Left ventricle myocardium inferior (tissue), 1 donor: ENCODE data around the gene IL32. TPM values are rescaled to one million over a fixed set of nuclear protein-coding genes. Genes with fewer than 3 reads are reported as not detected.

Experiments used
- DNase-seq: peaks from one replicate; pipeline ENCODE4 v3.0.0-alpha.2; 2020
- H3K27ac ChIP-seq: fragments of 200-600 bp; replicated peaks from 2 replicates; pipeline ENCODE4 v1.8.0; 2021
- H3K27me3 ChIP-seq: fragments of 200-600 bp; 2 replicates; pipeline ENCODE4 v1.8.0; 2021; ENCODE audit warnings: low read depth
- H3K36me3 ChIP-seq: fragments of 200-600 bp; 2 replicates; pipeline ENCODE4 v1.8.0; 2021
- H3K4me1 ChIP-seq: fragments of 200-600 bp; 2 replicates; pipeline ENCODE4 v1.8.0; 2021
- H3K4me3 ChIP-seq: fragments of 200-600 bp; 2 replicates; pipeline ENCODE4 v1.8.0; 2021; ENCODE audit warnings: mild to moderate bottlenecking, moderate library complexity
- H3K9me3 ChIP-seq: fragments of 200-600 bp; replicated peaks from 2 replicates; pipeline ENCODE4 v1.8.0; 2021
- intact Hi-C: fragments of 100-400 bp; cut with micrococcal nuclease; formaldehyde crosslinking; loops from one replicate; pipeline ENCODE4 v1.11.0; 2022
- total RNA-seq: library from RNA; stranded (reverse); fragmentation: NEBNext Ultra II Directional; extraction: Animal tissue kit (Norgen Biotek cat#: 25700); gene quantifications from one replicate; pipeline ENCODE4 v1.2.1, GENCODE V29; 2021
- TF ChIP-seq, protein P1 (sequence below): fragments of 200-600 bp; IDR thresholded peaks from 2 replicates; pipeline ENCODE4 v1.8.0; 2021; ENCODE audit warnings: antibody characterized with exemption, mild to moderate bottlenecking, borderline replicate concordance
- donor health status: DM: no; HTN: yes; CAD: no; lungs with severe emphysema.

Gene IL32
- total RNA-seq, 1 donor from 2014 or later, result 36.3 TPM

DNA sequence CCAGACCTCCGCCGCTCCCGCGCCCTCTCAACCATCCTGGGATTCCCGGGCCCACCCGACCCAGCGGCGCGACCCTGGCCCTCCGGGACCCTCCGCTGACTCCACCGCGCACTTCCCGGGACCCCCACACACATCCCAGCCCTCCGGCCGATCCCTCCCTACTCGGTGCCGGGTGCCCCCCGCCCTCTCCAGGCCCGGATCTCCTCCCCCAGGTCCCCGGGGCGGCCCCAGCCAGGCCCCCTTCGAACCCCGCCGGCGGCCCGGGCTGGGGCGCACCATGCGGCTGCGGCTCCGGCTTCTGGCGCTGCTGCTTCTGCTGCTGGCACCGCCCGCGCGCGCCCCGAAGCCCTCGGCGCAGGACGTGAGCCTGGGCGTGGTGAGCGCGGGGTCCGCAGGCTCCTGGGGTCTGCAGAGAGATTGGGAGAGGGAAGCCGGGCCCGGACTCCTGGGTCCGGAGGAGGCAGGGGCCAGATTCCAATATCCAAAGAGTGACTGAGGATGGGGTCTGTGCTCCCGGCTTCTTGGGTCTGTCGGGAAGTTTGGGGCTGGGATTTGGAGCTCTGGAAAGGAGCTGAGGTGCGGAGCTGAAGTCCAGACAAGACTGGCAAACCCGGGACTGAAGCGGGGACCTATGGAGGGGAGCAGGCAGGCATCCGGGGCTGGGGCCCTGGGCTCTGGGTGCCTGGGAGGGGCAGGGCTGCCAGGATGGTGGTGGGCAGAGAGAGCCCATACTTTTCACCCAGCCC, 18.6 kb upstream of the IL32 start:
- H3K36me3 ChIP-seq, result no peaks in the 10 kb centered on the region
- H3K27ac ChIP-seq, result no peak overlapping the region
- TF ChIP-seq, protein P1, sequence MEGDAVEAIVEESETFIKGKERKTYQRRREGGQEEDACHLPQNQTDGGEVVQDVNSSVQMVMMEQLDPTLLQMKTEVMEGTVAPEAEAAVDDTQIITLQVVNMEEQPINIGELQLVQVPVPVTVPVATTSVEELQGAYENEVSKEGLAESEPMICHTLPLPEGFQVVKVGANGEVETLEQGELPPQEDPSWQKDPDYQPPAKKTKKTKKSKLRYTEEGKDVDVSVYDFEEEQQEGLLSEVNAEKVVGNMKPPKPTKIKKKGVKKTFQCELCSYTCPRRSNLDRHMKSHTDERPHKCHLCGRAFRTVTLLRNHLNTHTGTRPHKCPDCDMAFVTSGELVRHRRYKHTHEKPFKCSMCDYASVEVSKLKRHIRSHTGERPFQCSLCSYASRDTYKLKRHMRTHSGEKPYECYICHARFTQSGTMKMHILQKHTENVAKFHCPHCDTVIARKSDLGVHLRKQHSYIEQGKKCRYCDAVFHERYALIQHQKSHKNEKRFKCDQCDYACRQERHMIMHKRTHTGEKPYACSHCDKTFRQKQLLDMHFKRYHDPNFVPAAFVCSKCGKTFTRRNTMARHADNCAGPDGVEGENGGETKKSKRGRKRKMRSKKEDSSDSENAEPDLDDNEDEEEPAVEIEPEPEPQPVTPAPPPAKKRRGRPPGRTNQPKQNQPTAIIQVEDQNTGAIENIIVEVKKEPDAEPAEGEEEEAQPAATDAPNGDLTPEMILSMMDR, result no peak
- H3K27me3 ChIP-seq, result peaks cover 89% of the 10 kb centered on the region
- no peaks in the 10 kb centered on the region for H3K9me3 ChIP-seq
- peak overlapping the region; percentile 69 for H3K4me3 ChIP-seq
- no peak for DNase-seq
- peaks cover 22% of the 10 kb centered on the region for H3K4me1 ChIP-seq
- intact Hi-C loops, result no loop called here

DNA sequence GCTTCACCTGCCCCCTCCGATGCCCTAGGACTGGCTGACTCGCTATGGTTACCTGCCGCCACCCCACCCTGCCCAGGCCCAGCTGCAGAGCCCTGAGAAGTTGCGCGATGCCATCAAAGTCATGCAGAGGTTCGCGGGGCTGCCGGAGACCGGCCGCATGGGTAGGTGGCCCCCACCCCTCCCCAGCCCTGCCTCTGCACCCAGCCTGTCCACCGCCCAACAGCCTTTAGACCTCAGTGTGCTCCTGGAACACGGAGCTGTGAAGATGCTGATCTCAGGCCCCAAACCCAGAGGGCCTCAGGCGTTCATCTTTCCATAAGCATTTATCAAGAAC, 18.1 kb upstream of the IL32 start:
- H3K27me3 ChIP-seq, result peaks cover 84% of the 10 kb centered on the region
- H3K36me3 ChIP-seq, result no peaks in the 10 kb centered on the region
- H3K4me1 ChIP-seq, result peaks cover 22% of the 10 kb centered on the region
- no peak overlapping the region for H3K4me3 ChIP-seq
- DNase-seq, result no peak
- TF ChIP-seq, protein P1, result no peak
- intact Hi-C loops, result no loop called here
- H3K9me3 ChIP-seq, result no peaks in the 10 kb centered on the region
- H3K27ac ChIP-seq, result no peak overlapping the region

DNA sequence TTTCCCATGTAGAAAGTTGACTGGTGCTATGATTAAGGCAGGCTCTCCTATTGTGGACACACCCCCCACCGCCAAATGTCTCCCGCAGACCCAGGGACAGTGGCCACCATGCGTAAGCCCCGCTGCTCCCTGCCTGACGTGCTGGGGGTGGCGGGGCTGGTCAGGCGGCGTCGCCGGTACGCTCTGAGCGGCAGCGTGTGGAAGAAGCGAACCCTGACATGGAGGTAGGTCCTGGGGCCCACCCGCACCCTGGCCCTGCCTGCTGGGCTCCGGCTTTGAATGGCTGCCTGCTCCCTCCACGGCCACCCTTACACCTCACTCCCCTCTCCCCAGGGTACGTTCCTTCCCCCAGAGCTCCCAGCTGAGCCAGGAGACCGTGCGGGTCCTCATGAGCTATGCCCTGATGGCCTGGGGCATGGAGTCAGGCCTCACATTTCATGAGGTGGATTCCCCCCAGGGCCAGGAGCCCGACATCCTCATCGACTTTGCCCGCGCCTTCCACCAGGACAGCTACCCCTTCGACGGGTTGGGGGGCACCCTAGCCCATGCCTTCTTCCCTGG, 15.4 kb upstream of the IL32 start:
- H3K4me3 ChIP-seq, result no peak overlapping the region
- H3K27ac ChIP-seq, result no peak overlapping the region
- H3K36me3 ChIP-seq, result no peaks in the 10 kb centered on the region
- DNase-seq, result no peak
- TF ChIP-seq, protein P1, result no peak
- peaks cover 58% of the 10 kb centered on the region for H3K27me3 ChIP-seq
- intact Hi-C loops, result loop anchor here (10.0 kb wide), 1 partner anchor 75 kb away; no protein-coding TSS in a partner anchor
- H3K9me3 ChIP-seq, result no peaks in the 10 kb centered on the region
- peaks cover 21% of the 10 kb centered on the region for H3K4me1 ChIP-seq

DNA sequence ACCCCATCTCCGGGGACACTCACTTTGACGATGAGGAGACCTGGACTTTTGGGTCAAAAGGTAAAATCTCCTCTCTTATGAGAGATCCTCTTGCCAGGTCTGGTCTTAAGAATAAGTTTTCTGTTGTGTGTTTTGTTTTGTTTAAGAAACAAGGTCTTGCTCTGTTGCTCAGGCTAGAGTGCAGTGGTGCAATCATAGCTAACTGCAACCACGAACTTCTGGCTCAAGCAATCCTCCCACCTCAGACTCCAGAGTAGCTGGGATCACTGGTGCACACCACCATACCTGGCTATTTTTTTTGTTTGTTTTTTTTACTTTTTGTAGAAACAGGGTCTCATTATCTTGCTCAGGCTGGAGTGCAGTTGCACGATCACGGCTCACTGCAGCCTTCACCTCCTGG, 15.0 kb upstream of the IL32 start:
- Histone ChIP-seq H3K9me3 (no peaks in the 10 kb centered on the region), H3K27ac (no peak overlapping the region), H3K36me3 (no peaks in the 10 kb centered on the region), H3K4me3 (no peak overlapping the region), H3K4me1 (peaks cover 16% of the 10 kb centered on the region), H3K27me3 (peaks cover 53% of the 10 kb centered on the region)
- TF ChIP-seq, protein P1, result no peak
- DNase-seq, result no peak
- intact Hi-C loops, result loop anchor here (10.0 kb wide), 1 partner anchor 74 kb away; no protein-coding TSS in a partner anchor

DNA sequence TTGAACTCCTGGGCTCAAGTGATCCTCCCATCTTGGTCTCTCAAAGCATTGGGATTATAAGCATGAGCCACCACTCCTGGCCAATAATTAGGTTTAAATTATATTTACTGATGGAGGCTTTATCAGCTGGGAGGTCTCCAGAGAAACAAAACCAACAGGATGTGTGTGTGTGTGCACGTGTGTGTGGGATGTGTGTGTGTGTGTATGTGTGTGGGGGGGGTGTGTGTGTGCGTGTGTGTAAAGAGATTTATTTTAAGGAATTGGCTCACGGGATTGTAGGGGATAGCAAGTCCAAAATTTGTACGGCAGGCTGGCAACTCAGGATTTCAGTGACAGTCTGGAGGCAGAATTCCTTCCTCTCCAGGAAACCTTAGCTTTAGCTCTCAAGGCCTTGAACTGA, 14.4 kb upstream of the IL32 start:
- no peak overlapping the region for H3K27ac ChIP-seq
- peaks cover 11% of the 10 kb centered on the region for H3K4me1 ChIP-seq
- DNase-seq, result no peak
- no peak overlapping the region for H3K4me3 ChIP-seq
- H3K27me3 ChIP-seq, result peaks cover 47% of the 10 kb centered on the region
- TF ChIP-seq, protein P1, result no peak
- H3K36me3 ChIP-seq, result no peaks in the 10 kb centered on the region
- no peaks in the 10 kb centered on the region for H3K9me3 ChIP-seq
- intact Hi-C loops, result loop anchor here (10.0 kb wide), 1 partner anchor 74 kb away; no protein-coding TSS in a partner anchor
